Transverse colon (tissue), 4 donors: ENCODE data around the gene ARHGAP42. TPM values are rescaled to one million over a fixed set of nuclear protein-coding genes. Genes with fewer than 3 reads are reported as not detected.

Experiments used
- DNase-seq: peaks from one replicate; pipeline ENCODE4 v3.0.0-alpha.2; 2019
- H3K27ac ChIP-seq, 4 donors: fragments of 200-600 bp; sonication (generic); 2 replicates each; pipeline ENCODE4 v1.5.1; 2016 to 2018; ENCODE audit warnings: inconsistent platforms in 4 of 4
- H3K27me3 ChIP-seq: fragments of 200-600 bp; sonication (generic); 2 replicates; pipeline ENCODE4 v1.5.1; 2017; ENCODE audit warnings: inconsistent platforms
- H3K36me3 ChIP-seq, 4 donors: fragments of 200-600 bp; sonication (generic); 2 replicates each; pipeline ENCODE4 v1.5.1; 2017 to 2019; ENCODE audit warnings: inconsistent platforms in 4 of 4
- H3K4me1 ChIP-seq, 4 donors: fragments of 200-600 bp; sonication (generic); 2 replicates each; pipeline ENCODE4 v1.5.1; 2017 to 2020; ENCODE audit warnings: inconsistent platforms in 4 of 4
- H3K4me3 ChIP-seq, 4 donors: fragments of 200-600 bp; sonication (generic); 1 replicate in 1 of 4; 2 replicates in 3 of 4; pipeline versions ENCODE4 v1.5.1 to v1.6.1; 2017 to 2019; ENCODE audit warnings: inconsistent platforms in 4 of 4
- H3K9me3 ChIP-seq, 2 donors: fragments of 200-600 bp; sonication (generic); 2 replicates each; pipeline ENCODE4 v1.5.1; 2017 to 2019; ENCODE audit warnings: inconsistent platforms in 2 of 2
- CTCF ChIP-seq, 5 experiments: fragments of 200-600 bp in 3 of 5; fragments of 450-650 bp in 2 of 5; sonication (generic) in 3 of 5; IDR thresholded peaks; 1 replicate in 2 of 5; 2 replicates in 3 of 5; pipeline ENCODE4 v1.5.1; 2016 to 2017; ENCODE audit warnings: antibody characterized with exemption in 5 of 5, inconsistent platforms in 3 of 5, mild to moderate bottlenecking in 2 of 5, moderate library complexity in 1 of 5
- EP300 ChIP-seq: sonication (generic); formaldehyde crosslinking; IDR thresholded peaks from one replicate; pipeline ENCODE4 v1.6.1; 2017; ENCODE audit warnings: antibody characterized with exemption, low read depth
- POLR2A ChIP-seq: fragments of 450-650 bp; IDR thresholded peaks from one replicate; pipeline ENCODE4 v1.6.1; 2016; ENCODE audit warnings: antibody characterized with exemption, mild to moderate bottlenecking, moderate library complexity
- POLR2AphosphoS5 ChIP-seq, 3 donors: sonication (generic); formaldehyde crosslinking; IDR thresholded peaks; one replicate each; pipeline ENCODE4 v1.6.1; 2016; ENCODE audit warnings: antibody characterized with exemption in 3 of 3
- WGBS, 2 donors: methylation state at CpG; one replicate each; pipeline ENCODE4 v1.1.5; 2018; ENCODE audit warnings: low coverage in 1 of 2; 5-methylcytosine and 5-hydroxymethylcytosine counted together
- in situ Hi-C, 4 donors: fragments of 200-750 bp; cut with MboI; loops; one replicate each; pipeline versions ENCODE4 v1.15.0 to v1.15.1; 2017; ENCODE audit warnings: low sequenced_read_pairs in 3 of 4, low pct_ligation_motif_present in 1 of 4, low pct_unique_long_range_greater_than_20kb in 1 of 4
- intact Hi-C: fragments of 100-400 bp; cut with DNase I; formaldehyde crosslinking; loops from one replicate; pipeline ENCODE4 v1.15.1; 2023; ENCODE audit warnings: low total_unique reads
- total RNA-seq, 4 donors: library from RNA; depleted of rRNA; stranded (reverse); fragments of >200 nt; gene quantifications; one replicate each; pipeline ENCODE4 v1.1.0, GENCODE V29; 2016

ARHGAP42 gene
- total RNA-seq, 4 donors from 2014 or later = 33.3 to 62.5 (median 40.9) TPM

DNA sequence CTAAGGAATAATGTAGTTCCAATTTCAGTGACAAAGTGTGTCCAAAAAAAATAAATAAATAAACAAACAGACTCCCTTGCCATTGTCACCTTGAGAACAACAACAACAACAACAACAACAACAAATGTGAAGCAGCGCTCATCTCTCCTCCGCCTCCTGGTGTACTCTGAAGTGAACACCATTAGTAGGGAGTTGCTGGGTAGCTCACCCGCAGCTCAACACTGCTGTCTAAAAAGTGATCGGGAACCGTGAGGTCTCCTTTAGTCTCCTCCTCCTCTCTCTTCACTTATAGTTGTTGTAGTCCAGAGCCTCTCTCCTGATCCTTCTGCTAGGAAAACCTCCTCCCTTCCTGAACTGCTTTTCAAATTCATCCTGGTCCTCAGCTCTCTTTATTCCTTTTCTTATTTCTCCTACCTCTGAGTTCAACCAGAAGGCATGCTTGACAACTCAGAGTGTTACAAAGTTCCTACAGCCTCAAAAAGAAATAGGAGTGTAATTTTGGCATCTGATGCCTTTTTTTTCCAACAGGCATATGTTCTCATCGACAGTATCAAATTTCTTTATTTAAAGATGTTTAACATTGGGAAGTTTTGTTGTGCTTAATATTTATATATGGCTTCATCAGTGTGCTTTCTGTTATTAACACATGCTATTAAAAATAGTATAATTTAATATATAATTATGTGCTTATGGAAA is 227.5 kb downstream of the ARHGAP42 start:
- Histone ChIP-seq H3K9me3 (no peaks in the 10 kb centered on the region), H3K27ac (no peak overlapping the region), H3K36me3 (no peaks in the 10 kb centered on the region), H3K4me3 (no peak overlapping the region), H3K4me1 (peaks cover 0 to 8% (median 3%) of the 10 kb centered on the region in 4 donors), H3K27me3 (no peaks in the 10 kb centered on the region)
- in situ Hi-C loops = no loop called here
- WGBS, 2 donors = 92 to 96% methylated on average over 4 to 6 of the region's 6 CpGs
- DNase-seq = no peak
- TF ChIP-seq CTCF (IDR thresholded peaks at IDR 0.05) (no peak), POLR2AphosphoS5 (IDR thresholded peaks at IDR 0.05) (no peak), EP300 (no peak), POLR2A (no peak)
- intact Hi-C loops = no loop called here

DNA sequence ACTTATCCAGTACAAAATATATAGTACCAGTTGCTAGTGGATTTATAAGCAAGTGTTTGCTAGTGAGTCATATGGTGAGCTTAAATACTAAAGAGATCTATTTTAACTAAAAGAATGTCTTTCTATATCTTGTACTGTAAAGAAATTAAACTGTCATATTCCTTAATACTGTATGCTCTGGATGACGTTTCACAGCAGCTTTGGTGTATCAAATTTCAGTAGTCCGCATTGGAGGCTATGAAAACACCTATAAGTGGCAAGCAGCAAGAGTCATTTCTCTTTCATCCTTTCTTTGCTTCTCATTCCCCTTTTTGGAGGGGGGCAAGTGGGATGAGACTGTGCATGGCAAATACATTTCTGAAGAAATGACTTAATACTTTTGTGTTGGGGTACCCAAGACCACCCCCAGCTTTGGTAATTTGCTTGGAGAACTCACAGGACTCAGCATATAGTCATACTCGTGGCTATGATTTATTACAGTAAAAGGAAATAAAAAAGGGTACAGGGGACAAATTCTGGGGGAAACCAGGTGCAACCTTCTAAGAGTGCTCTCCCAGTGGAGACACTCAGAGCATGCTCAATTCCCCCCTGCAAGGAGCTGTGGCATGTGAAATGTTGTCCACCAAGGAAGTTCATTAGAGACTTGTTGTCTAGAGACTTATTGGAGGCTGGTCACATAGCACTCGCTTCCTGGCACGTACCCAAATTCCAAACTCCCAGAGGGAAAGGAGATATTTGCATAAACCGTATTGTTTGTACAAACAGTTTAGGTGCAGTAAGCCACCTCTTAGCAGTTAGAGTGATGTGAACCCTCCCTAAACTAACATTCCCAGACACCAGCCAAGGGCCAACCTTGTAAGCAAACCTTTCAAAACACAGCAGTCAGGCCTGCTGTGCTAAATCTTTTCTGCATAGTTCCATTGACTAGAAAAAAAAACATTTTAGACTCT is 231.7 kb downstream of the ARHGAP42 start:
- 43 to 49% methylated on average over 5 to 6 of the region's 6 CpGs for WGBS, 2 donors
- no peak overlapping the region for H3K4me3 ChIP-seq
- H3K9me3 ChIP-seq = no peaks in the 10 kb centered on the region
- peaks cover 0 to 9% (median 3%) of the 10 kb centered on the region in 4 donors for H3K4me1 ChIP-seq
- intact Hi-C loops = no loop called here
- in situ Hi-C loops = no loop called here
- no peaks in the 10 kb centered on the region for H3K36me3 ChIP-seq
- TF ChIP-seq CTCF (IDR thresholded peaks at IDR 0.05) (no peak), POLR2A (no peak), POLR2AphosphoS5 (IDR thresholded peaks at IDR 0.05) (no peak), EP300 (no peak)
- H3K27me3 ChIP-seq = no peaks in the 10 kb centered on the region
- H3K27ac ChIP-seq = no peak overlapping the region
- DNase-seq = peak; percentile 15

- DNase-seq = no peak
- Histone ChIP-seq H3K4me3 (no peak overlapping the region), H3K9me3 (no peaks in the 10 kb centered on the region), H3K4me1 (peaks cover 0 to 9% (median 3%) of the 10 kb centered on the region in 4 donors), H3K27ac (no peak overlapping the region), H3K27me3 (no peaks in the 10 kb centered on the region), H3K36me3 (no peaks in the 10 kb centered on the region)
- in situ Hi-C loops (loop anchor here in 2 of 4 donors (10.0 kb wide), 1 partner anchor 346 kb away; no protein-coding TSS in a partner anchor), intact Hi-C loops (no loop called here)
- no peak for TF ChIP-seq POLR2A
- TF ChIP-seq EP300 = no peak
- no peak for TF ChIP-seq POLR2AphosphoS5 (IDR thresholded peaks at IDR 0.05)
- TF ChIP-seq CTCF (IDR thresholded peaks at IDR 0.05) = no peak
Observed at GRCh38 chr11:100920593-100920992, 233.5 kb downstream of the ARHGAP42 start.

GRCh38 chr11:100922121-100922520 is 235.0 kb downstream of the ARHGAP42 start:
- Histone ChIP-seq H3K36me3 (no peaks in the 10 kb centered on the region), H3K9me3 (no peaks in the 10 kb centered on the region), H3K4me3 (no peak overlapping the region), H3K4me1 (peaks cover 0 to 9% (median 3%) of the 10 kb centered on the region in 4 donors), H3K27ac (no peak overlapping the region), H3K27me3 (no peaks in the 10 kb centered on the region)
- TF ChIP-seq POLR2A = no peak
- no peak for TF ChIP-seq EP300
- no peak for TF ChIP-seq POLR2AphosphoS5 (IDR thresholded peaks at IDR 0.05)
- TF ChIP-seq CTCF (IDR thresholded peaks at IDR 0.05) = no peak
- in situ Hi-C loops = loop anchor here in 2 of 4 donors (10.0 kb wide), 1 partner anchor 347 kb away; no protein-coding TSS in a partner anchor
- WGBS, 2 donors = 74 to 78% methylated on average over 5 of the region's 5 CpGs
- intact Hi-C loops = no loop called here
- DNase-seq = no peak
